Omental fat pad (tissue), 4 donors: ENCODE results near the gene DNAH1. TPM values are rescaled to one million over a fixed set of nuclear protein-coding genes. Genes with fewer than 3 reads are reported as not detected.
A peak's percentile ranks its signal among the peaks of the same experiment; 100 is the strongest.

Source experiments
- ATAC-seq: fragments of 150-250 bp; one replicate; pipeline ENCODE4 v1.9.1; 2016; ENCODE audit warnings: mild to moderate bottlenecking, moderate library complexity; ENCODE audit not compliant: low FRiP score
- DNase-seq: peaks from one replicate; pipeline ENCODE4 v3.0.0-alpha.2; 2019; ENCODE audit warnings: low spot score
- total RNA-seq, 4 donors: library from RNA; depleted of rRNA; stranded (reverse); fragments of >200 nt; gene quantifications; one replicate each; pipeline ENCODE4 v1.1.0, GENCODE V29; 2016
- TF ChIP-seq, protein P1 (sequence below), 3 donors: fragments of 450-650 bp; IDR thresholded peaks; one replicate each; pipeline ENCODE4 v1.5.1; 2016 to 2017; ENCODE audit warnings: antibody characterized with exemption in 3 of 3, mild to moderate bottlenecking in 3 of 3, moderate library complexity in 2 of 3

DNAH1 gene
- total RNA-seq, 4 donors from 2014 or later: 6.7 to 24.9 (median 14.1) TPM

DNA sequence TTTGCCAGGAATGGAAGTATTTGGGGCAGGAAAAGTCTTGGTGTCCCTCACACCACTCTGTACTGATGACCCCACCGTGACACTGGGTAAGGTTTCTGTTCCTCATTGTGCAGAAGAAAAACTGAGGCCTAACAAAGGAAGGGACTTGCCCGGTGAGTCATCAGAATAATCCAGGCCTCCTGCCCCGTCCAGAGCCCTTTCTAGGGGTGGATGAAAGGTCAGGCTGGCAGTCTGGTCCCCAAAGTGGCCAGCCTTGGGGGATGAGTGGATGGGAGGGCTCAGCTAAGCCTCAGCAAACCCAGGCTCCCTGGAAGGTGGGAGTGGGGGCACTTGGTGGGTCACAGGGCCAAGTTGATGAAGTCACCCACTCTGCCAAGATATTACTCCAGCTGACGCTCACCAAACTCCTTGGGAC lies 2.3 kb upstream of the DNAH1 start:
- DNase-seq (no peak), ATAC-seq (no peak)
- TF ChIP-seq, protein P1, sequence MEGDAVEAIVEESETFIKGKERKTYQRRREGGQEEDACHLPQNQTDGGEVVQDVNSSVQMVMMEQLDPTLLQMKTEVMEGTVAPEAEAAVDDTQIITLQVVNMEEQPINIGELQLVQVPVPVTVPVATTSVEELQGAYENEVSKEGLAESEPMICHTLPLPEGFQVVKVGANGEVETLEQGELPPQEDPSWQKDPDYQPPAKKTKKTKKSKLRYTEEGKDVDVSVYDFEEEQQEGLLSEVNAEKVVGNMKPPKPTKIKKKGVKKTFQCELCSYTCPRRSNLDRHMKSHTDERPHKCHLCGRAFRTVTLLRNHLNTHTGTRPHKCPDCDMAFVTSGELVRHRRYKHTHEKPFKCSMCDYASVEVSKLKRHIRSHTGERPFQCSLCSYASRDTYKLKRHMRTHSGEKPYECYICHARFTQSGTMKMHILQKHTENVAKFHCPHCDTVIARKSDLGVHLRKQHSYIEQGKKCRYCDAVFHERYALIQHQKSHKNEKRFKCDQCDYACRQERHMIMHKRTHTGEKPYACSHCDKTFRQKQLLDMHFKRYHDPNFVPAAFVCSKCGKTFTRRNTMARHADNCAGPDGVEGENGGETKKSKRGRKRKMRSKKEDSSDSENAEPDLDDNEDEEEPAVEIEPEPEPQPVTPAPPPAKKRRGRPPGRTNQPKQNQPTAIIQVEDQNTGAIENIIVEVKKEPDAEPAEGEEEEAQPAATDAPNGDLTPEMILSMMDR (IDR thresholded peaks at IDR 0.05): no peak

DNA sequence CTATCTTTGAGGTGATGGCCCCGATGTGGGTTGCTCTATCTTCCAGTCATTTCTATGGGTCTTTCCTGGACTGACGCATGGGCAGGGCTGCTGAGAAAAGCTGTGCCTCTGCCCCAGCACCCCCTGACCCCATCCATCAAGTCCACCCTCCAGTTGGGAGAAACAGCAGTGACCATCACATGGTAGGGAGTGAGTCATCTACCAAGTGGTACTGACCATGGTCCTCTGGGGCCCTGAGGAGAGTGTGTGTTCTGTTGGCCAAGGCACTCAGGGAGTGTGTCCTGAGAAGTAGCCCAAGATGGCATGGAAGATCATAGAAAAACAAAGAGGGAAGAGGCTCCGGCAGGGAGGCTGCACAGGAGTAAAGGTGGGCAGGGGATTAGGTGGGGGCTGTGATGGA lies 1.6 kb upstream of the DNAH1 start:
- DNase-seq: no peak
- no peak for ATAC-seq
- TF ChIP-seq, protein P1 (IDR thresholded peaks at IDR 0.05): no peak

DNA sequence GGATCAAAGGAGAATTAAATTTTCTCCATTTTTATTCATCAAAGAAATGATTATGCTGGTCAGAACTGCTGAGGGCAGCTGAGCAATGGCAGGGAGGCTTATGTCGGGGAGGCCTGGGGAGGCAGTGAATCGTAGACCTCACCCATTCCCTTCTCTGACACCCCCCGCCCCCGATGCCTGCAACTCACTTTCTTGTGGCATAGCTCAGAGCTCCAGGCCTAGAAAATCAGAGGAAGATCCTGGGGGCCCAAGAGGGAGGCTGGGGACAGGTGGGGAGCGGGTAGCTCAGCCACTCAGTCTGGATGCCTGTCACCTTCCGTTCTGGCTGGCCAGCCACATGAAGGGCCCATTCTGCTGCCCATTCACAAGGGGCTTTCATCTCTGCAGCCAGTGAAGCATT lies 1.1 kb upstream of the DNAH1 start:
- no peak for DNase-seq
- no peak for ATAC-seq
- TF ChIP-seq, protein P1 (IDR thresholded peaks at IDR 0.05): no peak

DNA sequence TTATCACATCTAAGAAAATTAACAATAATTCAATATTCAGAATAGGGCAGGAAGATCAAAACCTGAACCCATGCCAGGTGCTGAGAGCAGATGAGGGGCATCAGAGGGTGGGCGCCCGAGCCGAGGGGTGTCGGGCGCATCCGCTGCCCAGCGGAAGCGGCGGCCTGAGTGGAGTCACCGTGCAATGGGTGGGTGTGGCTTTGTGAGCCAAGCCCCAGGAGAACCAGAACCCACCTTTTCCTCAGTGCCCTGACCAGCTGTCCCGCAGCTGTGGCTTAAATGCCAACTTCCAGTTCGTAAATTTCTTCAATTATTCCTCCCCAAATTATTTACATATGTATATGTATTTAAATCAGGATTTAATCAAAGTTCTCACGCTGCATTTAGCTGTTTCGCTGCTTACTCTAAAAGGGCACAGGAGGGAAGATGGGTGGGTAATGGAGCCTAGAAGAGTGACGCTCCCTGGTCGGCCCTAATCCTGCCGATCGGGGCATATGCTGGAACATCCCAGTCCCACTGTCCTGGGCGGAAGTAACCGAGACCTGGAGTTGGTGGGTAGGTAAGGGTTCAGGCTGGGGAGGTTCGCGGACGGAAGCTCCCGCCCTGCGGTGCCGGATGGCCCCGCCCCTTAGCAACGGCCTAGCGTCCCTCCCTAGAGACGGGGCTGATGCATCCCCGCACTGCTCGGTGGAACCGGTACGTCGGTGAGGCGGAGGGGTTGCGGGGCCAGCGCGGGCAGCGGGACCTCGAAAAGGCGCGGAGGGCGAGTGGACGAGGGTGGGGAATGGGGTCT lies 1.3 kb downstream of the DNAH1 start:
- DNase-seq: peak; percentile 36
- ATAC-seq: peak; percentile 77
- TF ChIP-seq, protein P1 (IDR thresholded peaks at IDR 0.05): no peak

DNA sequence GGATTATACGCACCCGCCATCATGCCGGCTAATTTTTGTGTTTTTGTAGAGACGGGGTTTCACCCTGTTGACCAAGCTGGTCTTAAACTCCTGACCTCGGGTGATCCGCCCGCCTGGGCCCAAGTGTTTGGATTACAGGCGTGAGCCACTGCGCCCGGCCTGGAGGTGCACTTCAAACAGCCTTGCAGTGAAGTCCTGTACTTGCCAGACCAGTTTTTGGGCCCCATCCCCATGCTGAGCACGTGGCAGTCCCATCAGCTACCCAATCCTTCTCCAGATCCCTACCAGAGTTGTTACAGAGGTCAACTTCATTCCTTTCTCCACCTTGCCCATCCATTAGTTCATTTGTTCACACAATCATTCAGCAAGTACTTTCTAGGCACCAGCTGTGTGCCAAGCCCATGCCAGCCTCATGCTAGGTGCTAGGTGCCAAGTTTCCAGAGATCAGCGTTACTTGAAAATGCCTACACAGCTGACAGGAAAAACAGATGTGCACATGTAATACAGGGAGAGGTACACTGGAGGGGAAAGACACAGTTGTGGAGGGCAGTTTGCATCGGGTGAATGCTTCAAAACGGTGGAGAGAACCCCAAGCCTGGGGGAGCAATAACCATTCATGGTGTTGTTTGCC lies 2.2 kb downstream of the DNAH1 start:
- TF ChIP-seq, protein P1 (IDR thresholded peaks at IDR 0.05): no peak
- no peak for DNase-seq
- ATAC-seq: no peak

DNA sequence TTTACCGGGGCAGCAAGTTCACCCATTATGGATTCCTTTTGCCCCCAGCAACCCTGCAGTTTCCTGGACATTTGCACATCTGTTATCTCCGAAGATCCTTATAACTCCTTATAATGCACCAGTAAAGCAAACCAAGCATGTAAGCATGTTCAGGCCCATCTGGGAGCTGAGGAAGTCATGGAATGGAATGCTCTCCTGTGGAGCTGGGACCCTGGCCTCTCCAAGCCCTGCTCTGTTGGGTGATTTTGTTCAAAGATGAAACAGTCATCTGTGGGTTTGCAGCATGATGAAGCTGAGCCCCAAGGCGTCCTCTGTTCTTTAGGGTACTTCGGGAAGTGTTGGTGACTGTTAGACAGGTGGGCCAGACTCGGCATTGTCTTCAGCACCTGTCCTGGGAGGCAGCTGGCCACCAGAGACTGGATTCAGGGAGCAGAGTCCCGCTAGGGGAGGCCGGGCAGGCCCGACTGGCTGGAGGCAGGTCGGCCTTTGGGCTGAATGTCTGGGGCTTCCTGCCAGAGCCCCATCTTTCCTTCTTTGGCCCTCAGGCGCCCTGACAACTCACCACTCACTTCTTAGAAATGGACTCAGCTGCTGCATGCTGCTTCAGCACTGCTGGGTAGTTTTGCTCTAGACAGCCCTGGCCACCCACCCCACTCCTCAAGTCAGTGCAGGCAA lies 3.9 kb downstream of the DNAH1 start:
- DNase-seq (no peak), ATAC-seq (no peak)
- TF ChIP-seq, protein P1 (IDR thresholded peaks at IDR 0.05): no peak
